Gastrocnemius medialis (tissue), 4 donors: Measurements from ENCODE around the gene GPHN. TPM values are rescaled to one million over a fixed set of nuclear protein-coding genes. Genes with fewer than 3 reads are reported as not detected.

ENCODE experiments used
- ATAC-seq, 2 donors: fragments of 150-250 bp; one replicate each; pipeline ENCODE4 v1.9.1; 2016
- DNase-seq, 2 donors: peaks; one replicate each; pipeline ENCODE4 v3.0.0-alpha.2; 2019
- H3K27ac ChIP-seq, 4 donors: fragments of 200-600 bp; sonication (generic); 1 replicate in 1 of 4; 2 replicates in 3 of 4; pipeline ENCODE4 v1.5.1; 2016 to 2018; ENCODE audit warnings: mild to moderate bottlenecking in 2 of 4, moderate library complexity in 1 of 4
- H3K27me3 ChIP-seq, 3 donors: fragments of 200-600 bp; sonication (generic) in 2 of 3; 1 replicate in 1 of 3; 2 replicates in 2 of 3; pipeline versions ENCODE4 v1.5.1 to v1.6.0; 2016 to 2019; ENCODE audit warnings: mild to moderate bottlenecking in 1 of 3, moderate library complexity in 1 of 3
- H3K36me3 ChIP-seq, 2 donors: fragments of 200-600 bp; sonication (generic) in 1 of 2; one replicate each; pipeline ENCODE4 v1.5.1; 2017 to 2018
- H3K4me1 ChIP-seq, 2 donors: fragments of 200-600 bp; sonication (generic) in 1 of 2; one replicate each; pipeline ENCODE4 v1.5.1; 2016 to 2017; ENCODE audit warnings: mild to moderate bottlenecking in 2 of 2
- H3K4me3 ChIP-seq, 4 donors: fragments of 200-600 bp; sonication (generic) in 3 of 4; 1 replicate in 1 of 4; 2 replicates in 3 of 4; pipeline ENCODE4 v1.5.1; 2016 to 2019; ENCODE audit warnings: mild to moderate bottlenecking in 2 of 4
- H3K9me3 ChIP-seq, 3 donors: fragments of 200-600 bp; sonication (generic) in 2 of 3; 1 replicate in 1 of 3; 2 replicates in 2 of 3; pipeline ENCODE4 v1.5.1; 2016 to 2019
- CTCF ChIP-seq, 5 experiments: fragments of 450-650 bp in 3 of 5; fragments of 200-600 bp in 2 of 5; sonication (generic) in 2 of 5; IDR thresholded peaks in 4 of 5; conservative IDR thresholded peaks in 1 of 5; 1 replicate in 4 of 5; 2 replicates in 1 of 5; pipeline ENCODE4 v1.5.1; 2016 to 2019; ENCODE audit warnings: antibody characterized with exemption in 5 of 5, mild to moderate bottlenecking in 3 of 5, moderate library complexity in 3 of 5
- POLR2A ChIP-seq, 2 donors: fragments of 450-650 bp; IDR thresholded peaks; one replicate each; pipeline ENCODE4 v1.6.1; 2017; ENCODE audit warnings: antibody characterized with exemption in 2 of 2, mild to moderate bottlenecking in 2 of 2, moderate library complexity in 2 of 2
- in situ Hi-C, 4 donors: fragments of 200-750 bp; cut with MboI; loops; one replicate each; pipeline versions ENCODE4 v1.15.0 to v1.8.0; 2017; ENCODE audit warnings: low sequenced_read_pairs in 4 of 4
- intact Hi-C: fragments of 100-400 bp; cut with DNase I; formaldehyde crosslinking; loops from one replicate; pipeline ENCODE4 v1.15.1; 2023; ENCODE audit warnings: low total_unique reads
- total RNA-seq, 4 donors: library from RNA; depleted of rRNA; stranded (reverse); fragments of >200 nt; gene quantifications; one replicate each; pipeline versions ENCODE4 v1.1.0 to v1.2.3, GENCODE V29; 2016

GPHN gene
- total RNA-seq, 4 donors from 2014 or later, result 10.3 to 33.3 (median 23.5) TPM

GRCh38 chr14:66645716-66646115 lies 137.8 kb downstream of the GPHN start:
- TF ChIP-seq POLR2A (IDR thresholded peaks at IDR 0.05) (no peak), CTCF (IDR thresholded peaks at IDR 0.05 in 4 of 5, conservative IDR thresholded peaks at IDR 0.05 in 1 of 5) (no peak)
- no peak for DNase-seq
- intact Hi-C loops, result loop anchor here (10.0 kb wide), 1 partner anchor 141 kb away; the partner anchor contains the start of gene GPHN
- H3K4me3 ChIP-seq, result no peak overlapping the region
- in situ Hi-C loops, result no loop called here
- no peaks in the 10 kb centered on the region for H3K27me3 ChIP-seq
- H3K9me3 ChIP-seq, result no peaks in the 10 kb centered on the region
- H3K4me1 ChIP-seq, result peaks cover 44 to 54% of the 10 kb centered on the region in 2 donors
- no peak for ATAC-seq
- H3K36me3 ChIP-seq, result no peaks in the 10 kb centered on the region
- H3K27ac ChIP-seq, result no peak overlapping the region

GRCh38 chr14:66649498-66649897 lies 141.6 kb downstream of the GPHN start:
- in situ Hi-C loops (no loop called here), intact Hi-C loops (loop anchor here (10.0 kb wide), 1 partner anchor 145 kb away; the partner anchor contains the start of gene GPHN)
- Histone ChIP-seq H3K4me3 (no peak overlapping the region), H3K4me1 (peaks cover 16 to 21% of the 10 kb centered on the region in 2 donors), H3K27ac (no peak overlapping the region), H3K27me3 (no peaks in the 10 kb centered on the region), H3K9me3 (no peaks in the 10 kb centered on the region), H3K36me3 (no peaks in the 10 kb centered on the region)
- DNase-seq (no peak), ATAC-seq (no peak)
- TF ChIP-seq POLR2A (IDR thresholded peaks at IDR 0.05) (no peak), CTCF (IDR thresholded peaks at IDR 0.05 in 4 of 5, conservative IDR thresholded peaks at IDR 0.05 in 1 of 5) (no peak)

GRCh38 chr14:66650491-66650911 lies 142.6 kb downstream of the GPHN start:
- H3K36me3 ChIP-seq, result no peaks in the 10 kb centered on the region
- H3K27me3 ChIP-seq, result no peaks in the 10 kb centered on the region
- TF ChIP-seq POLR2A (IDR thresholded peaks at IDR 0.05), result no peak
- TF ChIP-seq CTCF (IDR thresholded peaks at IDR 0.05 in 4 of 5, conservative IDR thresholded peaks at IDR 0.05 in 1 of 5), result no peak
- ATAC-seq (no peak), DNase-seq (no peak)
- intact Hi-C loops, result no loop called here
- in situ Hi-C loops, result no loop called here
- peaks cover 14 to 21% of the 10 kb centered on the region in 2 donors for H3K4me1 ChIP-seq
- no peak overlapping the region for H3K4me3 ChIP-seq
- H3K27ac ChIP-seq, result peak overlapping the region in 2 of 4 donors; percentile 21 to 39
- no peaks in the 10 kb centered on the region for H3K9me3 ChIP-seq

- no peak overlapping the region for H3K4me3 ChIP-seq
- peak overlapping the region in 2 of 4 donors; percentile 21 to 39 for H3K27ac ChIP-seq
- DNase-seq (no peak), ATAC-seq (no peak)
- H3K27me3 ChIP-seq, result no peaks in the 10 kb centered on the region
- no peaks in the 10 kb centered on the region for H3K36me3 ChIP-seq
- intact Hi-C loops, result no loop called here
- TF ChIP-seq CTCF (IDR thresholded peaks at IDR 0.05 in 4 of 5, conservative IDR thresholded peaks at IDR 0.05 in 1 of 5) (no peak), POLR2A (IDR thresholded peaks at IDR 0.05) (no peak)
- H3K9me3 ChIP-seq, result no peaks in the 10 kb centered on the region
- peaks cover 14 to 21% of the 10 kb centered on the region in 2 donors for H3K4me1 ChIP-seq
- in situ Hi-C loops, result no loop called here
Measured at GRCh38 chr14:66651536-66652220, 143.7 kb downstream of the GPHN start.
